Activated CD4-positive, CD25-positive, alpha-beta regulatory T cell (primary cell): ENCODE measurements around the gene PUM1.

ENCODE experiments used
- DNase-seq, 4 experiments: peaks; one replicate each; lab custom pipeline; 2025; lab: John Stamatoyannopoulos, UW

PUM1 gene

GRCh38 chr1:31027693-31028526, 37.6 kb downstream of the PUM1 start:
- no peak for DNase-seq

- DNase-seq, result no peak
Measured at GRCh38 chr1:31022259-31022658, 43.3 kb downstream of the PUM1 start.

DNA sequence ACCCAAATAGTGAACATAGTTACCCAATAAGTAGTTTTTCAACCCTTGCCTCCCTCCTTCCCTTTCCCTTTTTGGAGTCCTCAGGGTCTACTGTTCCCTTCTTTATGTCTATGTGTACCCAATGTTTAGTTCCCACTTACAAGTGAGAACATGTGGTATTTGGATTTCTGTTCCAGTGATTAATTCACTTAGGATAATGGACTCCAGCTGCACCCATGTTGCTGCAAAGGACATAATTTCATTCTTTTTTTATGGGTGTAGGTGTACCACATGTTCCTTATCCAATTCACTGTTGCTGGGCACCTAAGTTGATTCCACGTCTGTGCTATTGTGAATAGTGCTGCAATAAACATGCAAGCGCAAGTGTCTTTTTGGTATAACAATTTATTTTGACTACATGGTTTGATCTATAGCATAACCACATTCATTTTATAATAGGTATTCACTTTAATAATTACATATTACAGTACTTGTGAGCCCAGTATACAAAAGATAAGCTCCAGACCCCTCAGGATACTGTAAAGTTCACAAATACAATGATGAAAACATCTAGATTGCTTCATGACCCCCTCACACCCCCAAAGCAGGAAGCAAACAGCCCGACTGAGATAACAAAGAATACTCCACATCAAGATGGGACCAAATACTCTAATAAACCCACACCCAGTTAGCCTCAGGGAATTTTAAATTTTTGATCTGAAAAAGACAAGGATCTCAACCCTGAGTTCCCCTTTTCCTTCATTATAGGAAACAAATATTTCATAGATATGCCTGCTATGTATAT, 45.3 kb downstream of the PUM1 start:
- no peak for DNase-seq

DNA sequence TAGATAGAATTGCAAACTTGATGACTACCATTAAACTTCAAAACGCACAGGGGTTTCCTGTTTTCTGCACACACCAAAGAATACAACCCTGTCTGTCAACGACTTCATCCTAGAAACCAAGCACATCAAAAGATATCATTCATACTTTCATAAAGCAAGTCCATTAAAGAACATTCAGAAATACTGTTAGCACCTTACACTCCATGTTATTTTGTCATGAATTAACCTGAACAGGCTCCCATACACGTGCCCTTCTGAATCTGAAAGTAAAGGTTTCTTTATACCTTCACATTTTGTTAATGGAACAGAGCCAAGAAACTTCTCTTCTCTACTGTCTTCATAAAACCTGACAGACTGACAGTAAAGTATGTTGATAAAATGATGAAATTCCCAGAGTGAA, 46.1 kb downstream of the PUM1 start:
- no peak for DNase-seq

GRCh38 chr1:31016868-31017267, 48.6 kb downstream of the PUM1 start:
- DNase-seq, result no peak

DNA sequence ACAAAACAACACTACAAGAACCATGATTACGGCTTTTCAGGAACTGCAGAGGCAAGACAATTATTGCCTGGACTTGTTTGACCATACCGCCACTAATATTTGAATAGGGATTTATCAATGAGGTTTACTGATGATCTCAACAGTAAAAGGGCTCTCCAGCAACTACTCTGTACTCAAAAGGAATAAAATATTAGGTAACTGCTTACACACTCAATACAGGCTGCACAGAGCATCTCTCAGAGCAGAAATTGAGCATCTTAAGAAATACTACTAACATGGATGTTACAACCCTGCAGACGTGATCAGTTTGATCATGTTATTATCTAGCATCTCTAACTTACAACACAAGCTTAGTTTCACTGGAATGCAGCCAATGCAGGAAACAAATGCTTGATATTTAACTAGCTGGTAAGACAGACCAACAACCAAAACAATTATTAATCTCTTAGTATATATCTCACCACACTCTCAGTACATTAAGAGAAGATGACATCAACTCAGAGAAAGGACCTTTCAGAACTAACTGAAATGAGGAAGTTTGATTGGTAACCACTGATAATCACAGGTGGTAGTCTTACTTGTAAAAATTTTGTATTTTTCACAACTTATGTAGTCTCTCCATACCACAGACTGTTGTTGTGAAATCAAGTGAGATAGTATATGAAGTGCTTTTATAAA, 52.2 kb downstream of the PUM1 start:
- DNase-seq, result no peak

DNA sequence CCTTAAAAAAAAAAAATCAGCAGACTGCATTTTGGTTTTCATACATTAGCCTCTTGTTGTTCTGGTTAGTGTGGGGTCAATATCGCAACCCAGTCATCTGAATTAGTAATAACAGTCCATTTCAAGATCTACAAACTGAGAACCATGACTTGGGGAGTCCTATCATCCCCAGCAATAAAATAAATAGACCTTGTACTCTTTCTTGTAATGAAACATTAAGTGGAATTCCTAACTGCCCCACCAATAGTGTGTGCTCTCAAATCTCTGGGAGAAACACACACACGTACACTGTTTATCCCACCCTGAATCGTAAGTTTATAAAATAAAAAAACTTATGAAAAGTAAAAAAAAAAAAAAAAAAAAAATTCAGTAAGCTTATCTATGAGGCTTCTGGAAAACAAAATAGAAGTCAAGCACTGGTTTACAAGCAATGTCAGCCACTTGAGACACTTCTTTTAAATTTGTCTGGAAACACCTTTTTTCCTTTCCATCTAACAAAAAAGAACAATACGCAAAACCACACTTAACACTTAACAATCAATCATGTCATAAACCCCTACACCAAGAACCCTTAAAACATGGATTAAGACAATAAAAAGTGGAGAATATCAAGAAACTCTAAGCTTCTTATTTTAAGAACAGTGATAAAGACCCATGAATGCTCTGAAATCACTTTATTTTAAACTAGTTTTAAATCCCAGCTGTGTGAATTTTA, 53.1 kb downstream of the PUM1 start:
- no peak for DNase-seq

- no peak for DNase-seq
Measured at GRCh38 chr1:31011719-31012118, 53.8 kb downstream of the PUM1 start.

DNA sequence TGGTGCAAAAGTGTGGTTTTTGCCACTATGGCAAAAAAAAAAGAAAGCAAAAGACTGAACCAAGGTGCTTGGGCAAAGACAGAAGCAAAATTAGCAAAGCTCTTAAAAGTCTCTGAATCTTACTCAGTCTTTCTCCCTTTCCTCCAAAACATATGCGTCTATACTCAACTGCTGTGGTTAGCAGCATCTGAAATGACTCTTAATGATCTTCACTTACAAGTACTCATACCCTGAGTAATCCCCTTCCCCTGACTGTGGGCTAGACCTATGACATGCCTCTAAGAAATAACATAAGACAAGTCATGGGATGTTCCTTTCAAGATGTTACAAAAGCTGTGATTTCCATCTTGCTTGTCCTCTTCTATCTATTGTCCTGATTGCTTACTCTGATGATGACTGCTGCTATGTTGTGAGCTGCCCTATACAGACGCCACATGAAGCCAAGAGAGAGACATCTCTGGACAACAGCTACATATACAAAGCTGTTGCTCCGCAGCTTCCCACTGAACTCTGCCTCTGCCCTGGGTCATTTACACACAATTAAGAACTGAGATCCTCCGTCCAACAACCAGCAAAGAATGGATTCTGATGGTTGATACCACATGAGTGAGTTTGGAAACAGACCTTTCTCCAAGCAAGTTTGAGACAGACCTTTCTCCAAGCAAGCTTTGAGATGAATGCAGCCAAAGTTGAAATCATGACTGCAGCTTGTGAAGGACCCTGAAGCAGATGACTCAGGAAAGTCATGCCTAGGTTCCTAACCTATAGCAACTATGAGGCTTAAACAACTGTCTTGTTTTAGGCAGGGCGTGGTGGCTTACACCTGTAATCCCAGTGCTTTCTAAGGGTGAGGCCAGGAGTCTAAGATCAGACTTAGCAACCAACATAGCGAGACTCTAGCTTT, 55.2 kb downstream of the PUM1 start:
- DNase-seq, result peak in 1 of 4 experiments; percentile 8

GRCh38 chr1:31007462-31007991, 58.0 kb downstream of the PUM1 start:
- DNase-seq, result no peak

DNA sequence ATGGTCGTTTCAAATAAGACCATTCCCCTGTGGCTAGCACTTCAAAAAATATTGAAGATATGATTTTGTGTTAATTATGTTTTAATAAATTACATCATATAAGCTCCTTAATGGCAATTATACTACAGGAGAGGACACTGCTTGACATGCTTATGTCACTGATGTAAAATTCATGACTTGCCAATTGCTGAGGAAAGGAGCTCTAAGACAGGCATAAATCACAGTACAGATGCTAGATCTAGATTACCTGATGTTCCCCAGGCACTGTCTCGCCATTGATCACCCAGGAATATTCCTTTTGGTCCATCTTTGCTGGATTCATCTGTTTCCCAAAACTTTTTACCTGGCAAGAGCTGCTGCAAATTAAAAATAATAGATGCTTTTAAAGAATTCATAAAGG, 58.8 kb downstream of the PUM1 start:
- DNase-seq, result no peak

DNA sequence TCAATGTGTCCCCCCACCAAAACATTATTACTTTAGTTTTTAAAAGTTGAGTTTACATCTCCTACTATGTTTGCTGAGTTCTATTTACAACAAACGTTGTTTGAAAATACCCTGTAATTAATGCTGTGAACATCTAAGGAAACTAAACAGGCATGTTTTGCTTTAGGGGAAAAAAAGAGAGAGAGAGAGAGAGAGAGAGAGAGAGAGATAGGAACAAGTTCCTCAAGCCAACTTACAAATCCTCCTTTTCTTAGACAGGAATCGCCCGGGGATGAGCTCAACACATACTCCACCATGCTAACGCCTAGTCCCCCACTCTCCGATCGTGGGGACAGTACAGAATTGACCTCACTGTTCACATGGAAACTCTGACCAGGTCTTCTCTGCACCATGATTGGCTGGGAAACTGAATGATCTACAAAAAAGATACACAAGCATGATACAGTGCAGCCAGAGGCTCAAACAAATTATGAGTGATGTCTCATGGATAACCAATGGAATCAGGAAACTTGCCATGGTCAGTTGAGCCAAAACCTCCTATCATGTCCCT, 59.8 kb downstream of the PUM1 start:
- DNase-seq, result no peak

DNA sequence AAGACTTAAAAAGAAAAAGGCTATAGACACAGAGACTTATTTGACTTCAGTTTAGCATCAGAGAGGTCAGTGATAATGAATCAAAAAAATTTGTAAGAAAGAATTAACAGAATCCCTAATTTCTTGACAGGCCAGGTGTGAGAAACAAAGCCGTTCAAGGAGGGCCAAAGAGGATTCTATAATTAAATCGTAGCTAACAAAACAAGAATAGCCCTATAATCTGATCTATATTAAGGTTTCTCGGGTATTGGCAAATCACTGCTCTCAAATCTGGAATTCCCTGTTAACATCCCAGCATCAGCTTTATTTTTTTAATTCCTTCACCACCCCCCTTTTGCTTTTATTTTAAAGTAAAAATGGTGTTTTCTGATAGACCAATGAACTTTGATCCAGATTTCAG, 60.3 kb downstream of the PUM1 start:
- no peak for DNase-seq

- no peak for DNase-seq
Measured at GRCh38 chr1:31004231-31004621, 61.3 kb downstream of the PUM1 start.

GRCh38 chr1:31003613-31004230, 61.8 kb downstream of the PUM1 start:
- no peak for DNase-seq

DNA sequence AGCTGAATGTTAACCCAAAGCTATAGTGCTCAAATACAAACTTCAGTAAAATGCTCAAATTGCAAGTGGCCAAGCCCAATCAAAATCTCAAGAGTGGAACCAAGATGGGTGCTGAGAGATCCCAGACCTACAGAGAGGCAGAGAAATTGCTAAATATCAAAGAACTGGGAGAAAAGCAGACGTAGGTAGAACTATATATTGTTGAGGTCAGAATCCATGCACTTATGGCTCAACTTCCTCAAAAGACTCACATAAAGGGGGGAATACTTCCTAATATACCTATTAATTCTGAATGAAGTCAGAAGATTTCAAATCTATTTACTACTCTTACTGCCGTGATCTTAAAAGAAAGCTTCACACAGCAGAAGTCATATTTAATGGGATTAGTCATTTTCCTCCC, 65.2 kb downstream of the PUM1 start:
- no peak for DNase-seq

DNA sequence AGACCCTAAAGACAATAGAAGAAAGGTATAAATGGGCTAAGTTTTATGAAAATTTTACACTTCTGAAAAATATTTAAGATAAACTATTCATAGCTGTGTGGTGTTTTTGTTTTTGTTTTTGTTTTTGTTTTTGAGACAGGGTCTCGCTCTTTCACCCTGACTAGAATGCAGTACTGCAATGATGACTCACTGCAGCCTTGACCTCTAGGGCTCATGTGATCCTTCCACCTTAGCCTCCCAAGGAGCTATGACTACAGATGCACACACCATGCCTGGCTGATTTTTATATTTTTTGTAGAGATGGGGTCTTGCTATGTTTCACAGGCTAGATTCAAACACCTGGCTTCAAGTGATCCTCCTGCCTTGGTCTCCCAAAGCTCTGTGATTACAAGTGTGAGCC, 66.6 kb downstream of the PUM1 start:
- no peak for DNase-seq

GRCh38 chr1:30998171-30998570, 67.3 kb downstream of the PUM1 start:
- DNase-seq, result no peak

GRCh38 chr1:30997463-30998057, 68.0 kb downstream of the PUM1 start:
- no peak for DNase-seq
